ENCODE measurements around the gene DCN.
"Not testable (repeated sequence)": the region's sequence is repeated elsewhere in the genome, so short reads cannot be mapped to it uniquely, and the experiment has no call there.

Gene DCN

GRCh38 chr12:91219919-91220318 is 37.3 kb upstream of the DCN start:
- no peak for DNase-seq (ENCODE audit: low read depth)
- H3K4me3 ChIP-seq (ENCODE audit: control insufficient read depth, low read depth, low read length): no peak overlapping the region
- no peak for TF ChIP-seq CTCF (IDR thresholded peaks at IDR 0.05; ENCODE audit: control insufficient read depth, insufficient read depth, low read depth, low read length, missing control alignments)

GRCh38 chr12:91219511-91219910 is 36.9 kb upstream of the DCN start:
- peak; percentile 69 for DNase-seq (ENCODE audit: low read depth)
- H3K4me3 ChIP-seq (ENCODE audit: control insufficient read depth, low read depth, low read length): no peak overlapping the region
- TF ChIP-seq CTCF (IDR thresholded peaks at IDR 0.05; ENCODE audit: control insufficient read depth, insufficient read depth, low read depth, low read length, missing control alignments): no peak

GRCh38 chr12:91216871-91217270 is 34.3 kb upstream of the DCN start:
- no peak overlapping the region for H3K4me3 ChIP-seq (ENCODE audit: control insufficient read depth, low read depth, low read length)
- DNase-seq (ENCODE audit: low read depth): no peak
- TF ChIP-seq CTCF (IDR thresholded peaks at IDR 0.05; ENCODE audit: control insufficient read depth, insufficient read depth, low read depth, low read length, missing control alignments): no peak

GRCh38 chr12:91215940-91216454 is 33.4 kb upstream of the DCN start:
- DNase-seq (ENCODE audit: low read depth): peak; percentile 35
- H3K4me3 ChIP-seq (ENCODE audit: control insufficient read depth, low read depth, low read length): no peak overlapping the region
- no peak for TF ChIP-seq CTCF (IDR thresholded peaks at IDR 0.05; ENCODE audit: control insufficient read depth, insufficient read depth, low read depth, low read length, missing control alignments)

- H3K4me3 ChIP-seq (ENCODE audit: control insufficient read depth, low read depth, low read length): no peak overlapping the region
- TF ChIP-seq CTCF (IDR thresholded peaks at IDR 0.05; ENCODE audit: control insufficient read depth, insufficient read depth, low read depth, low read length, missing control alignments): no peak
- DNase-seq (ENCODE audit: low read depth): no peak
Observed at GRCh38 chr12:91211866-91212265, 29.2 kb upstream of the DCN start.

- no peak for TF ChIP-seq CTCF (IDR thresholded peaks at IDR 0.05; ENCODE audit: control insufficient read depth, insufficient read depth, low read depth, low read length, missing control alignments)
- no peak for DNase-seq (ENCODE audit: low read depth)
- no peak overlapping the region for H3K4me3 ChIP-seq (ENCODE audit: control insufficient read depth, low read depth, low read length)
Observed at GRCh38 chr12:91210618-91211017, 28.0 kb upstream of the DCN start.

- TF ChIP-seq CTCF (IDR thresholded peaks at IDR 0.05; ENCODE audit: control insufficient read depth, insufficient read depth, low read depth, low read length, missing control alignments): no peak
- no peak overlapping the region for H3K4me3 ChIP-seq (ENCODE audit: control insufficient read depth, low read depth, low read length)
- DNase-seq (ENCODE audit: low read depth): no peak
Observed at GRCh38 chr12:91210144-91210543, 27.5 kb upstream of the DCN start.

- DNase-seq (ENCODE audit: low read depth); H3K4me3 ChIP-seq (ENCODE audit: control insufficient read depth, low read depth, low read length): not testable (repeated sequence)
Observed at GRCh38 chr12:91207301-91207700, 24.7 kb upstream of the DCN start.
